Pancreas (tissue), 10 donors: Measurements from ENCODE around the gene ZNF436. TPM values are rescaled to one million over a fixed set of nuclear protein-coding genes. Genes with fewer than 3 reads are reported as not detected.

ENCODE experiments used
- ATAC-seq, 4 donors: fragments of 200-7000 bp; cut with Tn5 transposase; one replicate each; pipeline versions ENCODE4 v1.8.0 to v1.9.1; 2020; ENCODE audit warnings: mild to moderate bottlenecking in 4 of 4, moderate library complexity in 4 of 4
- DNase-seq, 6 donors: peaks; one replicate each; pipeline ENCODE4 v3.0.0-alpha.2; 2020
- FAIRE-seq: peaks from 2 replicates; lab custom pipeline; 2012; peaks lifted over from hg19 to GRCh38; lab: Jason Lieb, UNC
- H3K27ac ChIP-seq, 4 donors: fragments of 200-600 bp; sonication (generic); 1 replicate in 3 of 4; 2 replicates in 1 of 4; pipeline versions ENCODE4 v1.5.0 to v1.8.0; 2020
- H3K27me3 ChIP-seq, 4 donors: fragments of 200-600 bp; one replicate each; pipeline ENCODE4 v1.8.0; 2021
- H3K36me3 ChIP-seq, 3 donors: fragments of 200-600 bp; sonication (generic) in 1 of 3; one replicate each; pipeline versions ENCODE4 v1.5.0 to v1.8.0; 2020 to 2021
- H3K4me1 ChIP-seq, 3 donors: fragments of 200-600 bp; one replicate each; pipeline ENCODE4 v1.8.0; 2021
- H3K4me3 ChIP-seq, 4 donors: fragments of 200-600 bp; sonication (generic) in 2 of 4; one replicate each; pipeline versions ENCODE4 v1.5.0 to v1.8.0; 2020 to 2021
- H3K9me3 ChIP-seq, 4 donors: fragments of 200-600 bp; one replicate each; pipeline ENCODE4 v1.8.0; 2021
- WGBS, 2 donors: extraction: QIAGEN DNeasy Blood & Tissue Kit; methylation state at CpG; one replicate each; pipeline ENCODE4 v1.1.7; 2013; 5-methylcytosine and 5-hydroxymethylcytosine counted together
- intact Hi-C, 3 donors: fragments of 100-400 bp; cut with DNase I; formaldehyde crosslinking; loops; one replicate each; pipeline versions ENCODE4 v1.11.1 to v1.14.2; 2022
- polyA plus RNA-seq, 2 donors: library from polyadenylated mRNA; stranded (reverse); fragments of 200-250 nt; gene quantifications; one replicate each; pipeline ENCODE4 v1.2.3, GENCODE V29; 2013
- total RNA-seq, 6 donors: library from RNA; stranded (reverse); fragmentation: NEBNext Ultra II Directional in 4 of 6; extraction: Animal tissue kit (Norgen Biotek cat#: 25700) in 4 of 6; gene quantifications; one replicate each; pipeline versions ENCODE4 v1.2.1 to v1.2.4, GENCODE V29; 2021 to 2023
- TF ChIP-seq, protein P1 (sequence below), 4 donors: fragments of 200-600 bp; sonication (generic) in 3 of 4; IDR thresholded peaks; one replicate each; pipeline versions ENCODE4 v1.5.0 to v1.8.0; 2021; ENCODE audit warnings: antibody characterized with exemption in 4 of 4
- donor health status: healthy with polysubstance abuse.
- donor health status: DM: no; HTN: no; CAD: no; lungs with moderate emphysema.
- donor health status: DM: no; HTN: no; CAD: no.
- donor health status: control.
- donor health status: control.
- donor health status: Bipolar disorder and iron deficiency.
- donor health status: DM: yes; HTN: yes; CAD: no.
- donor health status: DM: no; HTN: no; CAD: no.
- donor health status: DM: no; HTN: no; CAD: no.
- donor health status: DM: yes; HTN: yes; CAD: no.

The ZNF436 gene
- total and polyA plus RNA-seq, 8 donors: 2.1 to 11.8 (median 3.9) TPM

DNA sequence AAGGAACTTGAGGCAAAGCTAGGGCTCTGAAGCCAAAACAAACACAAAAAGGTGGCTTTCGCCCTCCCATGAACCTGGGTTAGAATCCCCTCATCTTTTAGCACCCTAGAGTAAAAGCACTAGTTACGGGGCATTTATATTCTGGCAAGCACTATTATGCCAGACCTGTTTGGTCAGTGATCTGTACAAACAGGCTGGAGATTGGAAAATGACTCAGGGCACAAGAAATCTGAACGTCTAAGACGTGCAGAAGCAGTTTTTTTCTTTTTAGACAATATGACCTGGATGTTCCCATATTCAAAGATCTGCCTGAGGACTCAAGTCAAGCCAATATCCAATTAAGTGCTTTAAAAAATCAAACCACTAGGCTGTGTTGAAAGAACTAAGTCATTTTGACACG lies 3.0 kb downstream of the ZNF436 start:
- FAIRE-seq: no peak
- Histone ChIP-seq H3K4me1 (peaks cover 4 to 27% (median 26%) of the 10 kb centered on the region in 3 donors), H3K27ac (peak overlapping the region in 1 of 4 donors; percentile 97), H3K9me3 (peaks cover 0 to 4% (median 2%) of the 10 kb centered on the region in 4 donors), H3K4me3 (peak overlapping the region in 2 of 4 donors; percentile 84 to 87), H3K27me3 (no peaks in the 10 kb centered on the region), H3K36me3 (peaks cover 4 to 23% (median 18%) of the 10 kb centered on the region in 3 donors)
- TF ChIP-seq, protein P1, sequence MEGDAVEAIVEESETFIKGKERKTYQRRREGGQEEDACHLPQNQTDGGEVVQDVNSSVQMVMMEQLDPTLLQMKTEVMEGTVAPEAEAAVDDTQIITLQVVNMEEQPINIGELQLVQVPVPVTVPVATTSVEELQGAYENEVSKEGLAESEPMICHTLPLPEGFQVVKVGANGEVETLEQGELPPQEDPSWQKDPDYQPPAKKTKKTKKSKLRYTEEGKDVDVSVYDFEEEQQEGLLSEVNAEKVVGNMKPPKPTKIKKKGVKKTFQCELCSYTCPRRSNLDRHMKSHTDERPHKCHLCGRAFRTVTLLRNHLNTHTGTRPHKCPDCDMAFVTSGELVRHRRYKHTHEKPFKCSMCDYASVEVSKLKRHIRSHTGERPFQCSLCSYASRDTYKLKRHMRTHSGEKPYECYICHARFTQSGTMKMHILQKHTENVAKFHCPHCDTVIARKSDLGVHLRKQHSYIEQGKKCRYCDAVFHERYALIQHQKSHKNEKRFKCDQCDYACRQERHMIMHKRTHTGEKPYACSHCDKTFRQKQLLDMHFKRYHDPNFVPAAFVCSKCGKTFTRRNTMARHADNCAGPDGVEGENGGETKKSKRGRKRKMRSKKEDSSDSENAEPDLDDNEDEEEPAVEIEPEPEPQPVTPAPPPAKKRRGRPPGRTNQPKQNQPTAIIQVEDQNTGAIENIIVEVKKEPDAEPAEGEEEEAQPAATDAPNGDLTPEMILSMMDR (IDR thresholded peaks at IDR 0.05): no peak
- no peak for ATAC-seq
- WGBS, 2 donors: 22 to 41% methylated on average over 5 of the region's 5 CpGs
- intact Hi-C loops: no loop called here
- DNase-seq: no peak

DNA sequence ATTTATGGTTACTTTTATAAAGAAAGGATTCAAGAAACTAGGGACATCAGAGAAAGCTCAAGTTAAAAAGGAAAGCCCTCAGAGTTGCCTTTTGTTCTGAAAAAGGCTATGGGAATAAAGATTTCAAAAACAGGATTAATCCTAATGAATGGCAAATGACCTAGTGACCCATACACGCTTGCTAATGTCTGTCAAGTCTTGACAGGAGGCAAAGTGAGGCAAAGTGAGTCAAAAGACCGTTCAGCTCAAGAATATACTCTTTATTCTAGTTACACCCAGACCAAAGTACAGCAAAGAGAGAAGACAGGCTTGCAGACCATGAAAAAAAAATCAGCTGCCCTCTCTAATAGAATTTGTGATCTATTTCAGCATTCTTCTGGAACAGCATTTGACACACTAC lies 3.5 kb downstream of the ZNF436 start:
- Histone ChIP-seq H3K4me3 (no peak overlapping the region), H3K27me3 (no peaks in the 10 kb centered on the region), H3K9me3 (peaks cover 0 to 6% (median 2%) of the 10 kb centered on the region in 4 donors), H3K27ac (no peak overlapping the region), H3K36me3 (peaks cover 4 to 28% (median 18%) of the 10 kb centered on the region in 3 donors), H3K4me1 (peaks cover 4 to 23% (median 21%) of the 10 kb centered on the region in 3 donors)
- FAIRE-seq: no peak
- DNase-seq: no peak
- ATAC-seq: no peak
- intact Hi-C loops: no loop called here
- WGBS, 2 donors: 79 to 91% methylated on average over 2 of the region's 2 CpGs
- TF ChIP-seq, protein P1 (IDR thresholded peaks at IDR 0.05): no peak

DNA sequence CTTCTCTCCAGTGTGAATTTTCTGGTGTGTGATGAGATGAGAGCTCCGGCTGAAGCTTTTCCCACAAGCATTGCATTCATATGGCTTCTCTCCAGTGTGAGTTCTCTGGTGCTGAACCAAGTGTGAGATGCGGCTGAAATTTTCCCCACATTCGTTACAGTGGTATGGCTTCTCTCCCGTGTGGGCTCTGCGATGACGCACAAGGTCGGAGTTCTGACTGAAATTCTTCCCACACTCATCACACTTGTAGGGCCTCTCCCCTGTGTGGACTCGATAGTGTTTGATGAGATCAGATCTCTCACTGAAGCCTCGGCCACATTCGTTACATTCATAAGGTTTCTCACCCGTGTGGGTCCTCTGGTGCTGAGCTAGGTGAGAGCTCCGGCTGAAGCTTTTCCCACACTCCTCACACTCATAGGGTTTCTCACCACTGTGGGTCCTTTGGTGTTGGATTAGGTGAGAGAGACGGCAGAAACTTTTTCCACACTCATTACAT lies 7.4 kb downstream of the ZNF436 start:
- H3K4me1 ChIP-seq: peaks cover 4 to 10% (median 8%) of the 10 kb centered on the region in 3 donors
- FAIRE-seq: no peak
- H3K27ac ChIP-seq: no peak overlapping the region
- no peak for ATAC-seq
- WGBS, 2 donors: 97 to 99% methylated on average over 13 of the region's 13 CpGs
- TF ChIP-seq, protein P1 (IDR thresholded peaks at IDR 0.05): no peak
- intact Hi-C loops: no loop called here
- peak in 1 of 6 donors; percentile 2 for DNase-seq
- H3K27me3 ChIP-seq: no peaks in the 10 kb centered on the region
- no peak overlapping the region for H3K4me3 ChIP-seq
- peaks cover 0 to 6% (median 2%) of the 10 kb centered on the region in 4 donors for H3K9me3 ChIP-seq
- H3K36me3 ChIP-seq: peaks cover 4 to 30% (median 18%) of the 10 kb centered on the region in 3 donors

DNA sequence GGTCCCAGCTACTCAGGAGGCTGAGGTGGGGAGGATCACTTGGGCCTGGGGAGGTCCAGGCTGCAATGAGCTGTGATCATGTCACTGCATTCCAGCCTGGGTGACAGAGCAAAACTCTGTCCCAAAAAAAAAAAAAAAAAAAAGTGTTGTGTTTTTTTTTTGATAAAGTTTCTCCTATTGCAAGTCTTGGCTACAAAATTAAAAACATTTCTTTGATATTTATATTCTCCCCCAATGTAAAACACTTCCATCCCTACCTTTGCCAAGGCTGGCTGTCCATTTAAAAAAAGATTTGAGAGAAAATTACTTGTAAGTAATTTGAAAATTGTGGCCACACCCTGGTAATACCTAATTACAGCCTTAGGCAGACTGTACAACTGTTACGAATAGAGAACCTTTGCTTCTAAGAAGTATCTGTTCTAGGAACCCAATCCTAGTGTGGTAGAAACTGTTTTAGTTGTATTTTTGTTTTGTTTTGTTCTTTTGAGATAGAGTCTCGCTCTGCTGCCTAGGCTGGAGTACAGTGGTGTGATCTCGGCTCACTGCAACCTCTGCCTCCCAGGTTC lies 11.2 kb downstream of the ZNF436 start:
- DNase-seq (no peak), ATAC-seq (no peak), FAIRE-seq (no peak)
- peaks cover 0 to 4% (median 1%) of the 10 kb centered on the region in 4 donors for H3K9me3 ChIP-seq
- intact Hi-C loops: no loop called here
- no peaks in the 10 kb centered on the region for H3K4me1 ChIP-seq
- no peak overlapping the region for H3K27ac ChIP-seq
- no peaks in the 10 kb centered on the region for H3K27me3 ChIP-seq
- TF ChIP-seq, protein P1 (IDR thresholded peaks at IDR 0.05): no peak
- H3K4me3 ChIP-seq: no peak overlapping the region
- WGBS, 2 donors: 98 to 100% methylated on average over 3 of the region's 3 CpGs
- peaks cover 0 to 25% (median 11%) of the 10 kb centered on the region in 3 donors for H3K36me3 ChIP-seq
